ENCODE measurements around the gene GRIK1. TPM values are rescaled to one million over a fixed set of nuclear protein-coding genes. Genes with fewer than 3 reads are reported as not detected.

Gene GRIK1
- total RNA-seq, 2 donors from 2014 or later, result 0.21 TPM; not detected in 1

- H3K4me3 ChIP-seq, result no peak overlapping the region
- no peaks in the 10 kb centered on the region for H3K27me3 ChIP-seq (replicated peaks; ENCODE audit: insufficient read depth)
- no peaks in the 10 kb centered on the region for H3K36me3 ChIP-seq
- H3K27ac ChIP-seq, result no peak overlapping the region
- no peak for ATAC-seq (ENCODE audit: insufficient number of reproducible peaks, low FRiP score, low read depth)
- H3K4me1 ChIP-seq (ENCODE audit: control insufficient read depth in 1 of 2, low read depth in 2 of 2), result peaks cover 8 to 9% of the 10 kb centered on the region in 2 donors
- no peak for TF ChIP-seq CTCF (IDR thresholded peaks at IDR 0.05)
- DNase-seq (ENCODE audit: low spot score), result no peak
- no peaks in the 10 kb centered on the region for H3K9me3 ChIP-seq
These were observed 280.9 kb downstream of the GRIK1 start for GRCh38 chr21:29658934-29659203.

GRCh38 chr21:29658177-29658933, 281.4 kb downstream of the GRIK1 start:
- no peak for TF ChIP-seq CTCF (IDR thresholded peaks at IDR 0.05)
- no peak for DNase-seq (ENCODE audit: low spot score)

GRCh38 chr21:29657240-29657989, 282.4 kb downstream of the GRIK1 start:
- DNase-seq (ENCODE audit: low spot score), result no peak
- Histone ChIP-seq H3K9me3 (no peaks in the 10 kb centered on the region), H3K36me3 (no peaks in the 10 kb centered on the region), H3K4me3 (peak overlapping the region; percentile 5), H3K4me1 (ENCODE audit: control insufficient read depth in 1 of 2, low read depth in 2 of 2) (peaks cover 8 to 9% of the 10 kb centered on the region in 2 donors), H3K27ac (peak overlapping the region in 1 of 2 donors; percentile 44), H3K27me3 (replicated peaks; ENCODE audit: insufficient read depth) (no peaks in the 10 kb centered on the region)
- no peak for ATAC-seq (ENCODE audit: insufficient number of reproducible peaks, low FRiP score, low read depth)
- TF ChIP-seq CTCF (IDR thresholded peaks at IDR 0.05), result no peak

More at GRCh38 chr21:29658177-29658933, 281.4 kb downstream of the GRIK1 start:
- no peak for ATAC-seq (ENCODE audit: insufficient number of reproducible peaks, low FRiP score, low read depth)
- Histone ChIP-seq H3K9me3 (no peaks in the 10 kb centered on the region), H3K4me3 (no peak overlapping the region), H3K36me3 (no peaks in the 10 kb centered on the region), H3K4me1 (ENCODE audit: control insufficient read depth in 1 of 2, low read depth in 2 of 2) (peaks cover 8 to 9% of the 10 kb centered on the region in 2 donors), H3K27me3 (replicated peaks; ENCODE audit: insufficient read depth) (no peaks in the 10 kb centered on the region), H3K27ac (no peak overlapping the region)

GRCh38 chr21:29656504-29657239, 283.1 kb downstream of the GRIK1 start:
- ATAC-seq (ENCODE audit: insufficient number of reproducible peaks, low FRiP score, low read depth), result peak; percentile 62
- Histone ChIP-seq H3K4me1 (ENCODE audit: control insufficient read depth in 1 of 2, low read depth in 2 of 2) (peaks cover 8 to 9% of the 10 kb centered on the region in 2 donors), H3K27me3 (replicated peaks; ENCODE audit: insufficient read depth) (no peaks in the 10 kb centered on the region), H3K36me3 (no peaks in the 10 kb centered on the region), H3K9me3 (no peaks in the 10 kb centered on the region), H3K4me3 (peak overlapping the region; percentile 5), H3K27ac (peak overlapping the region in 1 of 2 donors; percentile 44)
- TF ChIP-seq CTCF (IDR thresholded peaks at IDR 0.05), result no peak
- DNase-seq (ENCODE audit: low spot score), result no peak

- Histone ChIP-seq H3K27ac (no peak overlapping the region), H3K9me3 (no peaks in the 10 kb centered on the region), H3K4me1 (ENCODE audit: control insufficient read depth in 1 of 2, low read depth in 2 of 2) (peaks cover 8 to 9% of the 10 kb centered on the region in 2 donors), H3K4me3 (no peak overlapping the region), H3K27me3 (replicated peaks; ENCODE audit: insufficient read depth) (no peaks in the 10 kb centered on the region), H3K36me3 (no peaks in the 10 kb centered on the region)
- DNase-seq (ENCODE audit: low spot score) (no peak), ATAC-seq (ENCODE audit: insufficient number of reproducible peaks, low FRiP score, low read depth) (no peak)
- TF ChIP-seq CTCF (IDR thresholded peaks at IDR 0.05), result no peak
These were observed 284.2 kb downstream of the GRIK1 start for GRCh38 chr21:29655577-29655976.

Measured in thoracic aorta (tissue), 2 donors.